HG03521 (cell line): Measurements from ENCODE around the gene SERPINA10.

Experiments used
- ATAC-seq: cut with Tn5 transposase; IDR thresholded peaks from one replicate; pipeline ENCODE4 v1.9.1; 2021; ENCODE audit warnings: mild to moderate bottlenecking, moderate library complexity; ENCODE audit not compliant: unreplicated experiment

Gene SERPINA10

GRCh38 chr14:94292872-94293577 lies at the start of gene SERPINA10:
Gene SERPINA10 (minus strand): TSS chr14:94293268. CDS start chr14:94290593, 2,675 bp downstream.
- ATAC-seq = no peak

GRCh38 chr14:94342334-94342934 lies 49.4 kb upstream of the SERPINA10 start:
- ATAC-seq = no peak

GRCh38 chr14:94341656-94342333 lies 48.7 kb upstream of the SERPINA10 start:
- no peak for ATAC-seq

GRCh38 chr14:94340533-94340932 lies 47.5 kb upstream of the SERPINA10 start:
- no peak for ATAC-seq

GRCh38 chr14:94338023-94338422 lies 45.0 kb upstream of the SERPINA10 start:
- ATAC-seq = no peak

- ATAC-seq = no peak
Observed at GRCh38 chr14:94337274-94337673, 44.2 kb upstream of the SERPINA10 start.

GRCh38 chr14:94334872-94335271 lies 41.8 kb upstream of the SERPINA10 start:
- ATAC-seq = no peak

GRCh38 chr14:94332587-94332986 lies 39.5 kb upstream of the SERPINA10 start:
- no peak for ATAC-seq

- ATAC-seq = no peak
Observed at GRCh38 chr14:94332063-94332583, 39.1 kb upstream of the SERPINA10 start.

- ATAC-seq = no peak
Observed at GRCh38 chr14:94331462-94331861, 38.4 kb upstream of the SERPINA10 start.

GRCh38 chr14:94330857-94331256 lies 37.8 kb upstream of the SERPINA10 start:
- no peak for ATAC-seq

- no peak for ATAC-seq
Observed at GRCh38 chr14:94330432-94330831, 37.4 kb upstream of the SERPINA10 start.

- ATAC-seq = no peak
Observed at GRCh38 chr14:94329857-94330256, 36.8 kb upstream of the SERPINA10 start.

GRCh38 chr14:94328196-94328595 lies 35.1 kb upstream of the SERPINA10 start:
- ATAC-seq = no peak

- no peak for ATAC-seq
Observed at GRCh38 chr14:94322648-94323570, 29.8 kb upstream of the SERPINA10 start, which contains the start of gene SERPINA6. Gene SERPINA6 (minus strand): TSS chr14:94323336. CDS start chr14:94314648, 8,688 bp downstream.

- ATAC-seq = no peak
Observed at GRCh38 chr14:94321421-94322271, 28.6 kb upstream of the SERPINA10 start.

- no peak for ATAC-seq
Observed at GRCh38 chr14:94320243-94320642, 27.2 kb upstream of the SERPINA10 start.

GRCh38 chr14:94317259-94317658 lies 24.2 kb upstream of the SERPINA10 start:
- ATAC-seq = no peak

- ATAC-seq = no peak
Observed at GRCh38 chr14:94316692-94317091, 23.6 kb upstream of the SERPINA10 start.

GRCh38 chr14:94314890-94315289 lies 21.8 kb upstream of the SERPINA10 start:
- ATAC-seq = no peak
